Fibroblast of skin of abdomen (primary cell): Measurements from ENCODE around the gene PPP1R26.
A peak's percentile ranks its signal among the peaks of the same experiment; 100 is the strongest.

Experiments used
- DNase-seq: peaks from one replicate; pipeline ENCODE4 v3.0.0-alpha.2; 2013

The PPP1R26 gene

DNA sequence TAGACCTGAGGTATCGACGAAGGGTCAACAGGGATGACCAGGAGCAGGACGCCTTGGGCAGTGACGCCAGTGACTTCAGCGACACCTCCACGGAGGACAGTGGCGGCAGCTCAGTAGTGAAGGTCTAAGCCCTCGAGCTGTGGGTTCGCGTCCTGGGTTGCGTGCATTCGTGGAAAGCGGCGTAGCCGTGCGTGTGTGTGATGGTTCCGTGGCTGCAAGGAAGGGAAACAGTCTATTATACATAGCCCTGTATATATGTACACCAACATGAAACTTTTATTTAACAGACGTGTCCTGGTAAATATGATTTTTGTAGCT, 8.4 kb downstream of the PPP1R26 start:
- DNase-seq: no peak

DNA sequence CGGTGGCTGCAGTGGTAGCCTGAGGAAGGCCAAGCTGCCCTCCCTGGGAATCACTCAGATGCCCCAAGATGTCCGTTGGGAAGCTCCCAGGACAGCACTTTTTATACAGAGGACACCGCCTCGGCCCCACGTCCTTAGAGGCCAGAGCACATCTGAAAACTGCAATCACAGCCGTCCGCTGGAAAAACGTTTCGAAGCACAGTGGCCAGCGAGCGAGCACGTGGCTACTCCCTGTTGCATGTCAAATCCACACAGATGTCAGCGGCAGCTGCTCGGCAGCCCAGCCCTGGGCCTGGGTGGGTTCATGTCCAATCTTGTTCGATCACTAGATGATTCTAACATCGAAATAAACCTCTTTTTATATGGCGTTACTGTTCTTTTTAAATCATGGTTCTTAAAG, 8.9 kb downstream of the PPP1R26 start:
- no peak for DNase-seq

DNA sequence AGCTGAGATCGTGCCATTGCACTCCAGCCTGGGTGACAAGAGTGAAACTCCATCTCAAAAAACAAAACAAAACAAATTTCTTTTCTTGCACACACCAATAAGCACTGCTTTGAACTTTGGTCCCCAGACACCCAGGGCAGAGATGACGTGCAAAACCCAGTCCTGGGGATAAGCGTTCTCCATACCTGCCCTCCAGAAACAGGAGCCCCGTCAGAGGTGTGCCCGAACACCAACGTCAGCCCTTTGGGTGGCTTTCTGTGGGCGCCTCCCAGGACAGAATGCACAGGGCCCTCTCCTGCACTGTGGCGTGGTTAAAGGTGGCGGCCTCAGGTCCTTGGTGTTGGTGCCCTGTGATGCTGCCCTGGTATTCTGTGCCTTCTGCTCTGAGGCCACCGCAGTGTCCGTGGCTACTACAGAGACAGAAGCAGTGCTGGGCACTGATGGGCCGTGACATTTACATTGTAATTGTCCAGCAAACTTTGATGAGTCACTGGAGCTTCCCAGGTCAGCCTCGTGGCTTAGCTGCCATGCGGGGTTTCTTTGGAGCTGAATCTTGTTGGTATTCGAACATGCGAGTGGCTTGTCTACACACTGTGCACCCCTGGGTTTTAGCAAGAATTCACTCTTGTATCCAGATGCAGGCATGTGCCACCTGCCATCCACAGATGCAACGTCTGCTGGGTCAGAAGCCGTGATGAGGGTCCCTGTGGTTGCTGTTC, 9.8 kb downstream of the PPP1R26 start:
- DNase-seq: no peak

DNA sequence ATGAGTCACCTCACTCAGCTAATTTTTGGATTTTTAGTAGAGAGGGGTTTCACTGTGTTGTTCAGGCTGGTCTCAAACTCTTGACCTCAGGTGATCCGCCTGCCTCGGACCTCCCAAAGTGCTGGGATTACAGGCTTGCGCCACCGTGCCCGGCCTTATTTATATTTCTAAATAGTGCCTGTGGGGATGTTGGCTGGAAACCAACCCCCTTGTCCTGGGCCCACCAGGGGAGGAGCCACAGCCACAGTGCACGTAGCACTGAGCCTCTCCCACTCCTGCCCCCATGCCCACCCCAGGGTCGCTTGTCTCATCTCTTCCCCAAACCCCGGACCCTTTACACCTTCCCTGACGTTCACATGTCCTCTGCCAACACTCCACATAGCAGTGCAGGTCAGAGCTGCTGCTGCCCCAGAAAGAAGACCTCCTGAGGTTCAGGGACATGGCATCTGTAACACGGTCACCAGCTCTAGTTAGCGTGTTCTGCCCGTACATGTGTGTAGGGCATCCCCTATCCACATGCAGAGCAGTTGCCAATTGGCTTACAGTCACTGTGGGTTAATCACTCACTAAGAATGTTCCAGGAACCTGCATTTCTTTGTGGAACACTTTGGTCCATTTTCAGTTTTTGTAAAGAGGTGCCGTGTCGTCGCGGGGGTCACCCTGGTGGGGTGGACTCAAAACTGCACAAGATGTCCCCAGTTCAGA, 10.7 kb downstream of the PPP1R26 start:
- no peak for DNase-seq

DNA sequence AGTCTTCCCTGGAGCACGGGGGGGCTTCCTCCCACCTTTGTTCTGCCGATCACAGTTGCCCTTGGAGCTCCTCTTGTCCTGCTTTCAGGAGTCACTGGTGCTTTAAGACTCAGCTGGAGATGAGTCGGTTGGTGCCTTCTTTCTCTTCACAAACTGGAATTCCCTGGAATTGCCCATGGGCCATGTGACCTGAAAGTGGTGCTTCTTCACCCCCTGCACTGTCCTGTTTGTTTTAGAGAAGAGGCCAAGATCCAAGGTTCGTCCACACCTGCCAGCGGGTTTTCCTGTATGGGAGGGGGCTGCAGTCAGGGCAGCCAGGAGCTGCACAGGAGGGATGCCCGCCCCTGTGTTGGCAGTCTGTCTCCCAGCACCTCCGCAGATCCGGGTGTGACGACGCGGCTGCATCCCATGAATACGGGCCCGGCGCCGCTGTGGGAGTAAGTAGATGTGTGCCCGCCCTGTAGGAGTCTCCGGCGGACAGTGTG, 11.4 kb downstream of the PPP1R26 start:
- DNase-seq: no peak

DNA sequence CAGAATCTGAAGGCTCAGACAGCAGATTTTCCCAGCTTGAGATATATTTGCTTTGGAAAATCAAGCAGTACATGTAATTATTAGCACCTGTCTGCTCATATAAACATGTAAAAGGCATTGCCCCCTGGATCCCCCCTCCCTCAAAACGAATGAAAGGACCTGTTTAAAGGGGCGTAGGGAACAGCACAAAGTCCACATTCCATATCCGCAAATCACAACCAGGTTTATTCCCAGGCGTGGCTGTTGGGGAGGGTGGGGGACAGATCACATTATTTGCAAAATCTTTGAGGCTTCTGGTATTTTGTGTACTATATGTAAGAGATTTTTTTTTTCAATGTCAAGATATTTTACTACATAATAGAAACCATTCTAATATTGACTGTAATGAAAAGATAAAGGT, 12.2 kb downstream of the PPP1R26 start:
- DNase-seq: no peak

DNA sequence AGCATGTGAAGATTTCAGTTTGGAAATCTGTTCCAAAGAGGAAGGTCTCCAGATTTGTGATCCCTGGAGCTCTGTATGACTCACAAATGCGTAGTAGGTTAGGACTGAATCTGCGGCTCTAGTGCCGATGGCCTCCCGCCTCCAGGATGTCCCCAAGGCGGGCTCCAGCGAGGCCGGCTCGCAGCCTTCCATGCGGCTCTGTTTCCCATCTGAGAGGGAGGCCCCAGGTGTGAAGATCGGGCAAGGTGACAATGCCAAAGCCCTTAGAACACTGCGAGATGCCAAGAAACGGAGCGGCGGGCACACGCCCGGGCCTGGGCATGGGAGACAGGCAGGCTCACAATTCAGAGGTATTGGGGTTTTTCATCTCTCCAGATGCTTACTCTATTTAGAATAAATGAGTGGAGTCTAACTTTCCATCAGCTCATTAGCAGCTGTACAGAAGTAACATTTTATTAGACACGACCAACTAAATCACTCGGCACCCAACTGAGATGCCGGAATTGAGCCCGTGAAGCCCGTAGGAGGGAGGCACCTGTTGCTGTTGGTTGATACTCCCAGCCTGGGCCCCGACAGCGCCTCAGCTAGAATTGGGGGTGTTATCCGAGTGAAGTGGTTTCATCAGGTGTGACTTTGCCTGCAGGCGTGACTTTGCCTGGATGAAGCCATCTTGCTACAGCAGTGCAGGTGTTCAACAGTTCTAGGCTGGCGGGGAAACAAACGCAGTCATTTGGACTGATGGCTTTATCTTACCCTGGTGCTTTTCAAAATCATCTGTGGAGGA, 13.5 kb downstream of the PPP1R26 start:
- no peak for DNase-seq

DNA sequence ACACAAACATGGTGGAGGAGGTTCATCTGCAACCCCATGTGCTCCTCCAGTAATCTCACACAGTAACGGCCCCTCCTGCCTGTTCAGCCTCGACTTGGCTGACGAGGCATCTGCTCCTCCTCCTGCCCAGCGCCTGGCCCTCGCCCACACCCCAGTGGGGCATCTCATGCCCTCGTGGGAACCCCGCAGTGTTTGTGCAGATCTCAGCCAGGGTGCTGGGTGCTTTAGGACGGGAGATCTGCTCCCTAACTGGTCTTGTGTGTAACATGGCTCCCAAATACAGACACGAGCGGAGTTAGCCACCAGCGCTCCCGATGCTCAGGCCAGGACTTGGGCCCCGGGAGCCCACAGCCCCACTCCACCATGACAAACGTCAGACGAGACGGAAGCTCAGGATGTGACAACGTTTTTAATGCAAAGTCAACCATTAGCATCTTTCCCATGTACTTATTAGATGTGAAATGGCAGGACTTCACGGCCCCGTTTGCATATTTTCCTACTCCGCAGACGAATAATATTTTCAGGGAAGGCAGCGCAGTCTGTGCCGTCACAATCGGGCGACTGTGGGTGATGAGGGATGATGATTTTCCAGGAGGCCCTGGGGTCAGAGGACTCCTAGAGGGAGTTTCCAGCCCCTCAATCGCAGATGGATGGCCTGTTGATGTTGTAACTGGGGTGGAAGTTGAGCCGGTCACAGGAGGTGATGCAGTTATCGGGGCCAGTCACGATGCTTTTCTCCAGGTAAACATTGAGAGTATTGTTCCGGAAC, 15.4 kb downstream of the PPP1R26 start:
- no peak for DNase-seq

DNA sequence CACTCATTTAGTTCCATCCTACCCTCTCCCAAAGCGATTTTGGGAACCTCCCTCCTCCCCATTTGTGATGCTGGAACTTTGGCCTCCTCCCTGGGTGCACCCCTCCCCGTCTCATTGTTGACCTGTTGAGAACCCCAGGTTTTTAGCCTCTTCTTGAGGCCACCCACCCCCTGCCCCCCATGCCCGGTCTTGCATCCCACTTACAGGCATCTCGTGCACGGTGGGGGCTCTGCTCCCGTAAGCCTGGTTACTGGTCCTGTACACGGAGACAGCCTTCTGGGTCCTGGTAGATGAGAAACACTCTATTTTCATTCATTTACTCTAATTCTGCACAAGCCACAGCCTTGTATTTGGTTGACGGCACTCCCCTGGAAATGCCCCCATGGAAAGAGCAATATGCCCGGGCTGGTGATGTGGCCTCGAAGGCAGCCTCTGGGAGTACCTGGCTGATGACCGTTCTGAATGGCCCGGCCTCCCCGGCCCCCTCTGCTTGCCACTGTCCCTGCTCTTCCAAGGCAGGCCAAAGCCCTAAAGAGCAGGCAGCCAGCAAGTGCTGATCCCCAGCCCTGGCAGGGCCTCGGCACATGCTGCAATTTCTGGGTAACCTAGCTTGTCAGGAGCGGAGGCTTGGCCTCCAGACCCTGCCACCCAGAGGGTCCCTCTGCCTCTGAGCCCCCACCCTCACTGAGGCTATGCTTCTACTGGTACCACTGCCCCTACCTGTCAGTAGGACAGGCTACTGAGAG, 19.0 kb downstream of the PPP1R26 start:
- DNase-seq: no peak

DNA sequence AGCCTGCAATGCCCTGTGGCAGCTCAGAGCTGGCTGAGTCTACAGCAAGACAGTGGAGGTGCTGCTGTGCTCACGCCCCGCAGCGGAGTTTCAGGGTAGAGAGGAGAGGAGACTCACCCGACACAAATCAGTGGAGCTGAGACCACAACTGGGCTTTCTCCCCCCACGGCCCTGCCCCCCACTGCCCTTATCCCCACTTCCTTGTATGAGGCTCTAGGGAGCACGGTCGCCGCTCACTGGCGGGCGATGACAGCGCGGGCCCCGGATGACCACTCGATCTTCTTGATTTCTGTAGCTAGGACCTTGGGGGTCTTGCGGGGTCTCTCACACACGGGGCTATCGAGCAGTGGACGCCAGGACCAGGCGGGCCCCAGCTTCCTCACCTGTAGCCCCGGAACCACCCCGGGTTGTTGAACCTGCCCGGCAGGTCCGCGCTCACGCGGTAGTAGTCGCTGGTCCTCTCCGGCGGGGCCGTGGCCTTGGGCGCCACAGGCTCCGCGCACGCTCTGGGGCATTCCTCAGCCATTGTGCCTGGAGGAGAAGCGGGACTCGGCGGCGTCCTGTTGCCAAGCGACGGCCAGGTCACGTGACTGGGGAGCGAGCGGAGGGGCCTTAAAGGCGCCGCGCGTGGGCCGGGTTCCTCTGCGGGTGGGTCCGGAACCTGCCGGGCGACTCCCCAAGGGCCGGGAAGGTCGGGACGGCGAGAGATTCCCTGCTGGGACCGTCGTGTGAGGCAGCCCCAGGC, 19.9 kb downstream of the PPP1R26 start:
- peak; percentile 85 for DNase-seq

DNA sequence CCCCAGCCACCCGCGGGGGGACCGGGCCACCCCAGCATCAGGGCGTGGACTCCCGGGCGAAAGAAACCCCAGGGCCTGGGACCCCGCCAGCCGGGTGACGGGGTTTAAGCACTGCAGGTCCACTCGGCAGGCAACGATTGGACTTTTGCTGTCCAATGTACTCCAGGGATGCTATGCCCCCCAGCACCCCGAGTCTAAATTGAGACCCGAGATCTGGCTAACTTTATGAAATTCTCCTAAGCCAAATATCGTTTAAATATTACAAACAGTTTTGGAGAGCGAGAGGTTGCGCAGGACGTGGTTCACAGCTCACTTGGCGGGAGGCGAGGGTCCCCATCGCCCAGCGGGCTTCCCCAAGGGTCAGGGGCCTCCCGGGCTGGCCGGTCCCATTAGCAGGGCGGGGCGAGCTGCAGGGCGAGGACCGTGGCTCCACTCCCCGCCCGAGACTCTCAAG, 20.5 kb downstream of the PPP1R26 start:
- DNase-seq: no peak

DNA sequence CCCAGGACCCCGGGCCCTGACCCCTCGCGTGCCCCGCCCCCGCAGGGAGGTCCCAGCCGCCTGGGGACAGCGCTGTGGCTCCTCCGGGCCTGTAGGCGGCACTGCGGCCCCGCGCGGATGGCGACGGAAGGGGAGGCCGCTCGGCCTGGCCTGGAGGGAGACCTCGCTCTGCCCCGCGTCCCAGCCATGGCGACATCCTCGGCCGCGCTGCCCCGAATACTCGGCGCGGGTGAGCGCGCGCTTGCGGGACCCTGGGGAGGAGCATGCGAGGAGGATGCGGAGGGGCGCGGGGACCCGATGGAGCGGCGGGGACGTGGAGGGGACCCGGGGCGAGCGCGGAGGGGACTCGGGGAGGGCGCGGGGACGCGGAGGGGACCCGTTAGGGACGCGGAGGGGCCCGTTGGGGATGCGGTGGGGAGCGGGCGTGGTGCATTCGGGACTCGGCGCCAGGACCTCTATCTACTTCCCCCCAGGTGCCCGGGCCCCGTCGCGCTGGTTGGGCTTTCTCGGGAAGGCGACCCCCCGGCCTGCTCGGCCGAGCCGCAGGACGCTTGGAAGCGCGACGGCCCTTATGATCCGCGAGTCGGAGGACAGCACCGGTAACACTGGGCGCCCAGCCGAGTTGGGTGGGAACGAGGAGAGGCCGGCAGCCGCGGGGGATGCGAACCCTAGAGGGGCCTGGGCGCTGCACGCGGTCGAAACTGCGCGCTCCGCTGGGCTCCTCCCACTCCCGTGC, 21.1 kb downstream of the PPP1R26 start, which contains the start of gene MRPS2:
MRPS2 (plus strand) TSS at position 158 of the 736 bp plus-strand sequence; CDS start at position 187, 29 bp downstream.
- peak; percentile 85 for DNase-seq

DNA sequence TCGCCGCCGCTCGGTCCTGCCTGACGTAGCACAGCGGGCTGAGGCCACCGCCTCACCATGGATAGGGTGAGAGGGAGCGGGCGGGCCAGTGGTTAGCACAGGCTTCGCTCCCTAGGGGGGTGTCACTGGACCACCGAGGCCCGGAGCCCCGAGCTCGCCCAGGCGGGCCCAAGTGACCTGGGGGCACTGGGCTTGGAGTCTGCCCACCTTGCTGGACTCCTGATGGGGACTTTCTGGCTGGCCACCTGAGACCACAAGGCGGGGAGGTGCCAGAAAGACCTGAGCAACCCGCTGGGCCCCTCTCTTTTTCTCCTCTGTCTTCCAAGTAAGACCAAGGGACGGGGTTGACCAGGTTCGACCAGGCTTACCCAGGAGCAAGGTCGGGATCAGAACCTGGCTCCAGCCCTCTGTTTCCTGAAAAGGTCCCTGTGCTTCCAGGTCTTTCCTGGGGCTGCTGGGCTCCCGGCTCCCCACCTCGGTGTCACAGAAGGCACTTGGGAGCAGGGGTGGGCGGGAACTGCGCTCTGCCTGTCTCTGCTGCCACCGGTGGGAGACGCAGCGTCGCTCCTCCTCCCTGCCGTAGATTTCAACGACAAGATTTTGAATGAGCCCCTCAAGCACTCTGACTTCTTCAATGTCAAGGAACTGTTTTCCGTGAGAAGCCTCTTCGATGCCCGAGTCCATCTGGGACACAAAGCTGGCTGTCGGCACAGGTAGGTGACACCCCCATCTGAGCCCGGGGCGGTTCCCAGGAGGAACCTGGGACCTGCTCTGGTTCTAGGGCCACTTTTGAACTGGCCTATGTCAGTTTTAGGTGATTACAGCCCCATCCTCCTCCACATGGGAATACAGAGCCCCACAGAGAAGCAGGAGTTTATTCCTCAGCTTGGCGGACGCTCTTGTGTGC, 21.9 kb downstream of the PPP1R26 start:
- DNase-seq: no peak

DNA sequence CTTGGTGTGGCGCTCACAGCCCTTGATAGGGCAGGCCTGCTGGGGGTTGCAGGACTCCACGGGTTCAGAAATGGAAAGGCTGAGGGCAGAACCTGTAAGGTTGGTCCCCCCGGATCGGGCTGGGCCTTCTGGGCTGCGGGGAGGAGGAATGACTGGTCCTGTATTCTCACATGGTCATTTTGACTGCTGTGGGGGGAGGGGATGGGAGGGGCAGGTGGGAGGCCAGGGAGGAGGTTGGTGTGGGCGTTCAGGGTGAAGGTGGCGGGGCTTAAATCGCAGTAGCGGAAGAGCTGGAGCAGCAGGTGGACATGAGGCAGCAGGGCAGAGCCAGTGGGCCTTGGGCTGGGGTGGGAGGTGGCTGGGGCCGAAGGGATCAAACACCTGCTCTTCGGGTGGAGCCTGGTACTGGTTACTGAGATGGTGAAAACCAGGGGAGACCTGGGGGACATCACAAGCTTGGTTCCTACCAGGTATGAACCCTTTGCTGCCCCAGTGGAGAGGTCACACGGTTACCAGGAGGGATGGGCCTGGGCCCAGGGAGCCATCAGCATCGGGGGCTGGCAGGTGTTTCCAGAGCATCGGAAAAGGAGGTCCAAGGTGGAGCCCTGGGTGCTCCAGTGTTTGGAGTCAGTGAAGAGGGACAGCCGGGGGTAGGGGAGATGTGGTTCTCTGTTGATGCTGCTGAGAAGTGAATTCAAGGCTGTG, 22.7 kb downstream of the PPP1R26 start:
- no peak for DNase-seq

DNA sequence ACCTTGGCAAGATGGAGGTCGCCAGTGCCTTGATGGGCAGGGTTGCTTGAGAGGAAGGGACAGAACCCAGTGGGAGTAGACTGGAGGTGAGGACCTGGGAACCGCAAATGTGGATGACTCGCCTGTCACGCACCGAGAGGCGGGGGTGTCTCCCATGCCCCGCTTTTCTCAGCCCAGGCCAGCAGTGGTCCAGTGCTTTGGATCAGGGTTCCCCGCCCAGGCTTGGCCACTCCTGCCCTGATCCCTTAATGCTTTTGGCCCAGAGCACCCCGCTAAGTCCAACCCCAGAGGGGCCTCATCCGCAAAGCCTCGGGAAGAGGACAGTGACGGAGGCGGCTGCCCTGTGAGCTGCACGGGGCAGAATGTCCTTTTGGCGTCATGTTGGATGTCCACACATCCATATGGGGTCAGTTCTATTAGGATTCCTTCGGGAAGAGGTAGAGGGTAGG, 23.3 kb downstream of the PPP1R26 start:
- no peak for DNase-seq

DNA sequence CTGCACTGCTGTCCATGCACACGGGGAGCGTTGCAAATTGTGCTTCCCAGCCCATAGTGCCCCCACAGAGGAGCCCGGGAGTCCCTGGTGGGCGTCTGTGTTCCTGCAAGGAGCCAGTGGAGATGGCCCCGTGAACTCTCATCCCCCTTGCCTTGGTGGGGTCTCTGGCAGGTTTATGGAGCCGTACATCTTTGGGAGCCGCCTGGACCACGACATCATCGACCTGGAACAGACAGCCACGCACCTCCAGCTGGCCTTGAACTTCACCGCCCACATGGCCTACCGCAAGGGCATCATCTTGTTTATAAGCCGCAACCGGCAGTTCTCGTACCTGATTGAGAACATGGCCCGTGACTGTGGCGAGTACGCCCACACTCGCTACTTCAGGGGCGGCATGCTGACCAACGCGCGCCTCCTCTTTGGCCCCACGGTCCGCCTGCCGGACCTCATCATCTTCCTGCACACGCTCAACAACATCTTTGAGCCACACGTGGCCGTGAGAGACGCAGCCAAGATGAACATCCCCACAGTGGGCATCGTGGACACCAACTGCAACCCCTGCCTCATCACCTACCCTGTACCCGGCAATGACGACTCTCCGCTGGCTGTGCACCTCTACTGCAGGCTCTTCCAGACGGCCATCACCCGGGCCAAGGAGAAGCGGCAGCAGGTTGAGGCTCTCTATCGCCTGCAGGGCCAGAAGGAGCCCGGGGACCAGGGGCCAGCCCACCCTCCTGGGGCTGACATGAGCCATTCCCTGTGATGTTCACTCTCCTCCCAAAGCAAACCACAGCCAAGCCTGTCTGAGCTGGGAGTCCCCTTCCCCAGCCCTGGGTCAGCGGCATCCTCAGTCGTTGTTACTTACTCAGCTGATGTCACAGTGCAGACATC, 24.0 kb downstream of the PPP1R26 start:
- no peak for DNase-seq
